SH-SY5Y (cell line): ENCODE results near the gene GUCY2C.

Source experiments
- GATA2 ChIP-seq: IDR thresholded peaks from 2 replicates; pipeline ENCODE4 v1.6.1; 2011; ENCODE audit warnings: mild to moderate bottlenecking, low read depth, low read length
- GATA3 ChIP-seq: IDR thresholded peaks from 2 replicates; pipeline ENCODE4 v1.6.1; 2011; ENCODE audit warnings: low read depth, mild to moderate bottlenecking, low read length, moderate library complexity

GRCh38 chr12:14743061-14743460 is 46.7 kb upstream of the GUCY2C start:
- TF ChIP-seq GATA2 (no peak), GATA3 (no peak)
